Common myeloid progenitor, CD34-positive (primary cell): ENCODE measurements around the gene PDZK1.
A peak's percentile ranks its signal among the peaks of the same experiment; 100 is the strongest.
"Not testable (repeated sequence)": the region's sequence is repeated elsewhere in the genome, so short reads cannot be mapped to it uniquely, and the experiment has no call there.

Experiments
- CTCF ChIA-PET: fragments of 350-600 bp; sonication (Branson Sonifier 250); formaldehyde crosslinking; loops from one replicate; lab custom pipeline; 2021; ENCODE audit warnings: antibody characterized with exemption; lab: Charles Lee
- POLR2A ChIA-PET: fragments of 350-600 bp; sonication (Branson Sonifier 250); formaldehyde crosslinking; loops from one replicate; lab custom pipeline; 2021; ENCODE audit warnings: antibody characterized with exemption; lab: Charles Lee
- DNase-seq, 3 donors: peaks; one replicate each; pipeline versions ENCODE4 v3.0.0 to v3.0.0-alpha.2; 2013
- H3K27ac ChIP-seq, 2 experiments: 1 replicate in 1 of 2; 2 replicates in 1 of 2; pipeline ENCODE4 v1.7.0; 2013; ENCODE audit warnings: inconsistent platforms in 2 of 2, low read length in 2 of 2, mild to moderate bottlenecking in 2 of 2, low read depth in 1 of 2, moderate library complexity in 1 of 2; ENCODE audit not compliant: severe bottlenecking in 2 of 2, insufficient read depth in 1 of 2, poor library complexity in 1 of 2
- H3K27me3 ChIP-seq, 5 experiments: replicated peaks in 2 of 5; 1 replicate in 3 of 5; 2 replicates in 2 of 5; pipeline versions ENCODE4 v1.6.1 to v1.7.0; 2013; ENCODE audit warnings: low read length in 4 of 5, mild to moderate bottlenecking in 2 of 5, moderate library complexity in 2 of 5, inconsistent platforms in 1 of 5; ENCODE audit not compliant: insufficient read depth in 5 of 5, control insufficient read depth in 4 of 5
- H3K36me3 ChIP-seq, 4 experiments: 1 replicate in 2 of 4; 2 replicates in 2 of 4; pipeline versions ENCODE4 v1.6.1 to v1.7.0; 2013; ENCODE audit warnings: low read length in 3 of 4, control low read depth in 1 of 4, mild to moderate bottlenecking in 1 of 4; ENCODE audit not compliant: control insufficient read depth in 4 of 4, insufficient read depth in 4 of 4
- H3K4me1 ChIP-seq, 4 experiments: 1 replicate in 3 of 4; 2 replicates in 1 of 4; pipeline versions ENCODE4 v1.6.1 to v1.7.1; 2013; ENCODE audit warnings: low read length in 3 of 4, mild to moderate bottlenecking in 3 of 4, control low read depth in 1 of 4, inconsistent platforms in 1 of 4, moderate library complexity in 1 of 4; ENCODE audit not compliant: control insufficient read depth in 4 of 4, insufficient read depth in 4 of 4; ENCODE audit errors: control extremely low read depth in 1 of 4
- H3K4me3 ChIP-seq, 7 experiments: 1 replicate in 4 of 7; 2 replicates in 3 of 7; pipeline versions ENCODE4 v1.5.1 to v1.7.0; 2013; ENCODE audit warnings: mild to moderate bottlenecking in 7 of 7, low read length in 6 of 7, moderate library complexity in 6 of 7, inconsistent platforms in 2 of 7, low read depth in 2 of 7, control low read depth in 1 of 7; ENCODE audit not compliant: insufficient read depth in 4 of 7, control insufficient read depth in 1 of 7; ENCODE audit errors: extremely low read depth in 1 of 7
- H3K9me3 ChIP-seq, 5 experiments: 1 replicate in 4 of 5; 2 replicates in 1 of 5; pipeline versions ENCODE4 v1.6.1 to v1.7.1; 2013; ENCODE audit warnings: low read length in 4 of 5, mild to moderate bottlenecking in 2 of 5, inconsistent platforms in 1 of 5, low read depth in 1 of 5, moderate library complexity in 1 of 5; ENCODE audit not compliant: control insufficient read depth in 4 of 5, insufficient read depth in 2 of 5; ENCODE audit errors: control extremely low read depth in 1 of 5
- WGBS: methylation state at CpG from one replicate; pipeline ENCODE4 v1.1.5; 2013; ENCODE audit not compliant: insufficient coverage; 5-methylcytosine and 5-hydroxymethylcytosine counted together

The PDZK1 gene

GRCh38 chr1:145656245-145656943 is 50.8 kb downstream of the PDZK1 start:
- H3K4me3 ChIP-seq, H3K27ac ChIP-seq, H3K36me3 ChIP-seq, H3K27me3 ChIP-seq, H3K4me1 ChIP-seq, POLR2A ChIA-PET, H3K9me3 ChIP-seq, CTCF ChIA-PET: not testable (repeated sequence)
- peak in 1 of 3 donors; percentile 0 for DNase-seq
- WGBS: no CpG with 5 or more reads among the region's 7 CpGs

GRCh38 chr1:145643990-145644389 is 63.2 kb downstream of the PDZK1 start:
- H3K27me3 ChIP-seq, H3K4me1 ChIP-seq: not testable (repeated sequence)
- WGBS: no CpG with 5 or more reads among the region's 1 CpG

GRCh38 chr1:145641886-145642285 is 65.3 kb downstream of the PDZK1 start:
- H3K4me3 ChIP-seq, H3K27me3 ChIP-seq, DNase-seq, H3K27ac ChIP-seq, H3K36me3 ChIP-seq, CTCF ChIA-PET, H3K9me3 ChIP-seq, H3K4me1 ChIP-seq, POLR2A ChIA-PET: not testable (repeated sequence)
- no CpG with 5 or more reads among the region's 2 CpGs for WGBS

More at GRCh38 chr1:145643990-145644389, 63.2 kb downstream of the PDZK1 start:
- H3K9me3 ChIP-seq, H3K27ac ChIP-seq, CTCF ChIA-PET, POLR2A ChIA-PET, H3K36me3 ChIP-seq, H3K4me3 ChIP-seq, DNase-seq: not testable (repeated sequence)

GRCh38 chr1:145636237-145636636 is 70.9 kb downstream of the PDZK1 start:
- H3K36me3 ChIP-seq, CTCF ChIA-PET, H3K27ac ChIP-seq, H3K4me1 ChIP-seq, H3K27me3 ChIP-seq, DNase-seq, POLR2A ChIA-PET, H3K9me3 ChIP-seq, H3K4me3 ChIP-seq: not testable (repeated sequence)
- no CpG with 5 or more reads among the region's 1 CpG for WGBS

GRCh38 chr1:145622177-145622576 is 85.0 kb downstream of the PDZK1 start:
- DNase-seq, H3K9me3 ChIP-seq, H3K4me1 ChIP-seq, H3K27ac ChIP-seq, CTCF ChIA-PET, H3K27me3 ChIP-seq, H3K36me3 ChIP-seq, H3K4me3 ChIP-seq, POLR2A ChIA-PET: not testable (repeated sequence)
- WGBS: no CpG with 5 or more reads among the region's 1 CpG
